ENCODE data around the gene IGSF21.

Gene IGSF21

DNA sequence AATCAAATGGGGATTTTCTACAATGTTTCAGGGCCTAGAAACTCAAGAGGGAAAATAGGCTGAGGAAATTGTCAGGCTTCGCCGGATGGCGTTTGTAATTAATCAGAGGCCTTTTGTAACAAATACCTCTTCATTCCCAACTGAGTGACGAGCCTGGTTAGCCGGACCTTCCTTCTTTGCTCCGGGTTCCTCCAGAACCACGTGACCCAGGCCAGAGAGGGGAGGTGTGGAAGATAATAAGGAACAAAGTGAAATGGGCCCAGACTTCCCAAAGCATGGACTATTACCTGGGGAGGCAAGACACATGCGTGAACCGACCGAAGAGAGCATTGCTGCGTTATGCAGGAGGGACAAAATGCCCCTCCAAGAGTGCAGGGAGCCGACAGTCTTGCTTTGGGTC is 7.5 kb upstream of the IGSF21 start:
- H3K79me2 ChIP-seq (ENCODE audit: control insufficient read depth, insufficient read depth, low read length), result no peaks in the 10 kb centered on the region
- no peak overlapping the region for H3K27ac ChIP-seq (ENCODE audit: low read depth, low read length)
- DNase-seq, result no peak
- H2BK5ac ChIP-seq (ENCODE audit: low read length), result no peak overlapping the region
- no peaks in the 10 kb centered on the region for H3K79me1 ChIP-seq (ENCODE audit: low read length)
- no peak overlapping the region for H4K8ac ChIP-seq (ENCODE audit: low read depth, low read length)
- no peaks in the 10 kb centered on the region for H3K27me3 ChIP-seq (ENCODE audit: insufficient read depth, low read length, poor library complexity)
- no peaks in the 10 kb centered on the region for H3K4me1 ChIP-seq (ENCODE audit: control insufficient read depth, low read depth, low read length)
- H3K4ac ChIP-seq (ENCODE audit: low read depth, low read length), result no peak overlapping the region
- H3K4me2 ChIP-seq (ENCODE audit: low read length), result no peak overlapping the region
- no peak overlapping the region for H2BK120ac ChIP-seq (ENCODE audit: low read depth, low read length)
- H3K23ac ChIP-seq (ENCODE audit: low read length), result no peak overlapping the region
- no peak overlapping the region for H4K5ac ChIP-seq (ENCODE audit: low read length)
- no peak overlapping the region for H3K4me3 ChIP-seq (ENCODE audit: low read length)
- no peak overlapping the region for H3K56ac ChIP-seq (ENCODE audit: low read length)
- H2BK15ac ChIP-seq (replicated peaks; ENCODE audit: low read depth), result no peak overlapping the region
- no peak overlapping the region for H2AK5ac ChIP-seq (ENCODE audit: low read length)
- H3K9ac ChIP-seq (ENCODE audit: low read length), result no peak overlapping the region
- no peak overlapping the region for H3K18ac ChIP-seq (ENCODE audit: low read length)
- no CpG with 5 or more reads among the region's 12 CpGs for WGBS (ENCODE audit: extremely low coverage, insufficient coverage, low lambda C conversion rate)
- no peaks in the 10 kb centered on the region for H3K36me3 ChIP-seq (ENCODE audit: control insufficient read depth, insufficient read depth, low read length)

GRCh38 chr1:18100491-18101063 is 7.0 kb upstream of the IGSF21 start:
- Histone ChIP-seq H4K5ac (ENCODE audit: low read length) (no peak overlapping the region), H3K79me1 (ENCODE audit: low read length) (no peaks in the 10 kb centered on the region), H4K8ac (ENCODE audit: low read depth, low read length) (no peak overlapping the region), H3K79me2 (ENCODE audit: control insufficient read depth, insufficient read depth, low read length) (no peaks in the 10 kb centered on the region), H3K27ac (ENCODE audit: low read depth, low read length) (no peak overlapping the region), H3K4ac (ENCODE audit: low read depth, low read length) (no peak overlapping the region), H3K18ac (ENCODE audit: low read length) (no peak overlapping the region), H2BK120ac (ENCODE audit: low read depth, low read length) (no peak overlapping the region), H2BK5ac (ENCODE audit: low read length) (no peak overlapping the region), H3K4me2 (ENCODE audit: low read length) (no peak overlapping the region), H2AK5ac (ENCODE audit: low read length) (no peak overlapping the region), H2BK15ac (replicated peaks; ENCODE audit: low read depth) (no peak overlapping the region), H3K36me3 (ENCODE audit: control insufficient read depth, insufficient read depth, low read length) (no peaks in the 10 kb centered on the region), H3K4me3 (ENCODE audit: low read length) (no peak overlapping the region), H3K23ac (ENCODE audit: low read length) (no peak overlapping the region), H3K9ac (ENCODE audit: low read length) (no peak overlapping the region), H3K56ac (ENCODE audit: low read length) (no peak overlapping the region), H3K27me3 (ENCODE audit: insufficient read depth, low read length, poor library complexity) (no peaks in the 10 kb centered on the region), H3K4me1 (ENCODE audit: control insufficient read depth, low read depth, low read length) (no peaks in the 10 kb centered on the region)
- WGBS (ENCODE audit: extremely low coverage, insufficient coverage, low lambda C conversion rate), result no CpG with 5 or more reads among the region's 10 CpGs
- peak; percentile 80 for DNase-seq

DNA sequence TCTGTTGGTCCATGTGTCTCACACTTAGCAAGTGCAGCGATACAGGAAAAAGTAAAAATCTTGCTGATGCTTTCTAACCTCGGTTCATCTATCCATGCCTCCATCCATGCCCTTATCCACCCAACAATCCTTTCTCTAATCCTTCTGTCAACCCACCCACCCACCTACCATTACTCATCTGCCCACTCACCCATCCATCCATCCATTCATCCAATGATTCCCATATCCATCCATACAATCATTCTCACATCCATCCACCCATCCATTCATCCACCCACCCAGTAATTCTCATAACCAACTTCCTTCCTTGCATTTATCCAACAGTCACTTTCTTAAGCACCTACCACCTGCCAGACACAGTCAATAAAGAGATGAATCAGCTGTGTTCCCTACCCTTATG is 6.1 kb upstream of the IGSF21 start:
- no peak overlapping the region for H3K4me3 ChIP-seq (ENCODE audit: low read length)
- H3K4ac ChIP-seq (ENCODE audit: low read depth, low read length), result no peak overlapping the region
- no peak overlapping the region for H2BK5ac ChIP-seq (ENCODE audit: low read length)
- H3K4me2 ChIP-seq (ENCODE audit: low read length), result no peak overlapping the region
- no peak overlapping the region for H4K8ac ChIP-seq (ENCODE audit: low read depth, low read length)
- DNase-seq, result no peak
- H4K5ac ChIP-seq (ENCODE audit: low read length), result no peak overlapping the region
- no peak overlapping the region for H3K56ac ChIP-seq (ENCODE audit: low read length)
- H3K4me1 ChIP-seq (ENCODE audit: control insufficient read depth, low read depth, low read length), result no peaks in the 10 kb centered on the region
- H3K27ac ChIP-seq (ENCODE audit: low read depth, low read length), result no peak overlapping the region
- no peak overlapping the region for H3K23ac ChIP-seq (ENCODE audit: low read length)
- no peak overlapping the region for H3K9ac ChIP-seq (ENCODE audit: low read length)
- no peaks in the 10 kb centered on the region for H3K79me2 ChIP-seq (ENCODE audit: control insufficient read depth, insufficient read depth, low read length)
- H3K36me3 ChIP-seq (ENCODE audit: control insufficient read depth, insufficient read depth, low read length), result no peaks in the 10 kb centered on the region
- no peaks in the 10 kb centered on the region for H3K27me3 ChIP-seq (ENCODE audit: insufficient read depth, low read length, poor library complexity)
- no peak overlapping the region for H2AK5ac ChIP-seq (ENCODE audit: low read length)
- no peak overlapping the region for H2BK120ac ChIP-seq (ENCODE audit: low read depth, low read length)
- no peak overlapping the region for H2BK15ac ChIP-seq (replicated peaks; ENCODE audit: low read depth)
- WGBS (ENCODE audit: extremely low coverage, insufficient coverage, low lambda C conversion rate), result no CpG with 5 or more reads among the region's 2 CpGs
- H3K18ac ChIP-seq (ENCODE audit: low read length), result no peak overlapping the region
- no peaks in the 10 kb centered on the region for H3K79me1 ChIP-seq (ENCODE audit: low read length)

- WGBS (ENCODE audit: extremely low coverage, insufficient coverage, low lambda C conversion rate), result no CpG with 5 or more reads among the region's 7 CpGs
- H2BK15ac ChIP-seq (replicated peaks; ENCODE audit: low read depth), result no peak overlapping the region
- no peak overlapping the region for H4K5ac ChIP-seq (ENCODE audit: low read length)
- no peak overlapping the region for H3K4ac ChIP-seq (ENCODE audit: low read depth, low read length)
- no peak overlapping the region for H3K4me2 ChIP-seq (ENCODE audit: low read length)
- no peak overlapping the region for H3K23ac ChIP-seq (ENCODE audit: low read length)
- no peak overlapping the region for H3K4me3 ChIP-seq (ENCODE audit: low read length)
- H2AK5ac ChIP-seq (ENCODE audit: low read length), result no peak overlapping the region
- H4K8ac ChIP-seq (ENCODE audit: low read depth, low read length), result no peak overlapping the region
- no peak overlapping the region for H2BK5ac ChIP-seq (ENCODE audit: low read length)
- no peak overlapping the region for H3K9ac ChIP-seq (ENCODE audit: low read length)
- H2BK120ac ChIP-seq (ENCODE audit: low read depth, low read length), result no peak overlapping the region
- no peaks in the 10 kb centered on the region for H3K36me3 ChIP-seq (ENCODE audit: control insufficient read depth, insufficient read depth, low read length)
- H3K18ac ChIP-seq (ENCODE audit: low read length), result no peak overlapping the region
- H3K79me2 ChIP-seq (ENCODE audit: control insufficient read depth, insufficient read depth, low read length), result no peaks in the 10 kb centered on the region
- H3K79me1 ChIP-seq (ENCODE audit: low read length), result no peaks in the 10 kb centered on the region
- H3K27ac ChIP-seq (ENCODE audit: low read depth, low read length), result no peak overlapping the region
- no peak overlapping the region for H3K56ac ChIP-seq (ENCODE audit: low read length)
- H3K4me1 ChIP-seq (ENCODE audit: control insufficient read depth, low read depth, low read length), result peaks cover 5% of the 10 kb centered on the region
- DNase-seq, result no peak
- H3K27me3 ChIP-seq (ENCODE audit: insufficient read depth, low read length, poor library complexity), result peaks cover 5% of the 10 kb centered on the region
These were observed 3.7 kb upstream of the IGSF21 start for GRCh38 chr1:18103788-18104421.

- no peak overlapping the region for H3K18ac ChIP-seq (ENCODE audit: low read length)
- no peak for DNase-seq
- H3K4ac ChIP-seq (ENCODE audit: low read depth, low read length), result no peak overlapping the region
- no peak overlapping the region for H4K5ac ChIP-seq (ENCODE audit: low read length)
- no peak overlapping the region for H2BK5ac ChIP-seq (ENCODE audit: low read length)
- H2AK5ac ChIP-seq (ENCODE audit: low read length), result no peak overlapping the region
- no peak overlapping the region for H2BK120ac ChIP-seq (ENCODE audit: low read depth, low read length)
- H3K27me3 ChIP-seq (ENCODE audit: insufficient read depth, low read length, poor library complexity), result peaks cover 13% of the 10 kb centered on the region
- H3K56ac ChIP-seq (ENCODE audit: low read length), result no peak overlapping the region
- no CpG with 5 or more reads among the region's 9 CpGs for WGBS (ENCODE audit: extremely low coverage, insufficient coverage, low lambda C conversion rate)
- H3K79me1 ChIP-seq (ENCODE audit: low read length), result no peaks in the 10 kb centered on the region
- H3K23ac ChIP-seq (ENCODE audit: low read length), result no peak overlapping the region
- no peaks in the 10 kb centered on the region for H3K79me2 ChIP-seq (ENCODE audit: control insufficient read depth, insufficient read depth, low read length)
- no peak overlapping the region for H3K4me2 ChIP-seq (ENCODE audit: low read length)
- no peak overlapping the region for H2BK15ac ChIP-seq (replicated peaks; ENCODE audit: low read depth)
- H3K4me1 ChIP-seq (ENCODE audit: control insufficient read depth, low read depth, low read length), result peaks cover 7% of the 10 kb centered on the region
- no peak overlapping the region for H4K8ac ChIP-seq (ENCODE audit: low read depth, low read length)
- H3K27ac ChIP-seq (ENCODE audit: low read depth, low read length), result no peak overlapping the region
- H3K4me3 ChIP-seq (ENCODE audit: low read length), result no peak overlapping the region
- H3K9ac ChIP-seq (ENCODE audit: low read length), result no peak overlapping the region
- no peaks in the 10 kb centered on the region for H3K36me3 ChIP-seq (ENCODE audit: control insufficient read depth, insufficient read depth, low read length)
These were observed 3.0 kb upstream of the IGSF21 start for GRCh38 chr1:18104546-18105100.

All from mesendoderm (in vitro differentiated cells).